ENCODE data around the gene SHE.
A peak's percentile ranks its signal among the peaks of the same experiment; 100 is the strongest.
"Not testable (repeated sequence)": the region's sequence is repeated elsewhere in the genome, so short reads cannot be mapped to it uniquely, and the experiment has no call there.

The SHE gene

DNA sequence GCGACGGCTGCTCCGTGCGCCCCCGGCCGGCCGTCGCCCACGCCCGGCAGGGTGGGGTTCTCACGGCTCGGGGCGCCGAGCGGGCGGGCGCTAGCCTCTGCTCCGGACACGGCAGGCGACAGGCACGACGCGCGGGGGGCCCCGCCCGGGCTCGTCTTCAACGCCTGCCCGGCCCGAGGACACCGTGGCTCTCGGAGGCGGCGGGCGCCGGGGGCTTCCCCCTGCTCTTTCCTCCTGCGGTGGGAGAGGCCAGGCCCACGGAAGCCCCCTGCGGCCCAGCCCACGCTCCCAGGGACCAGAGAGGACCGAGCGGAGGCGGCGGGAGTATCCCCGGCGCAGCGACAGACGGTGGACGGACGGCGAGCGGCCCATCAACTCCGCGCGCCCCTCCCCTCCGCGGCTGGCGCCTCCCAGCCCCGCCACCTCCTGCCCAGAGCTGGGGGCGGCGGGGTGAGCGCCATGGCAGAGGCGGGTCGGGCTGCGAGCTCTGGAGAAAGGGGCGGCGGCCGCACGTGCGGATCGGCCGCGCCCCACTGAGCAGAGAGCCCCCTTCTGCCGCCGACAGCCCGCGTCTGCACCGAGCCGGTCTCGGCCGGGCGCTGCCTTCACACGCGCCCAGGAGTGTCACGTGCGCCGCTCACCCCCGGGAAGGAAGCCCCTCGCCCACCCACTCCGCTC, at the start of gene SHE, which contains the start of gene TDRD10:
SHE (minus strand) TSS at position 347 of the 678 bp plus-strand sequence. CDS start 386 bp downstream, outside the sequence.
TDRD10 (plus strand) TSS at position 154 of the 678 bp plus-strand sequence. CDS start 4,685 bp downstream, outside the sequence.
- no peak for DNase-seq

- no peak for DNase-seq
Measured at GRCh38 chr1:154551474-154551873, 49.3 kb upstream of the SHE start.

DNA sequence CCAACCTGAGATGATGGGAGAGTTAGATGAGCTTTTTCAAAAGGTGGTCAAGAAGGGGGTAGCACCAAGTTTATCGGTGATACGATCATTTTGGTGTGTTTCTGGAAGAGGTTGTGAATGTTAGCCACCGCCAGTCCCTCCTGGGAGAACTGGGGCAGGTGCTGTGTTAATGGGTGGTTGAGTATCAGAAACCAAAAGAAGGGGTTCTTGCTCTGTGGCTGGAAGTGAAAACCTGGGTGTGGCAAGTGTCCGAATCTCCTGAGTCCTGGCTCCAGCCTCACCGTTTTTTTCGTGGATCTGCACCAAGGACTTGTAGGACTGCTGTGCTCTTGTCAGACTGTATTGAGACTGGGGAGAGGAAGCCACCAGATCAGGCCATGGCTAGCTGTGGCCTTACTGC, 48.4 kb upstream of the SHE start:
- DNase-seq = no peak

- no peak for DNase-seq
Measured at GRCh38 chr1:154550070-154550469, 47.9 kb upstream of the SHE start.

GRCh38 chr1:154549202-154549770, 47.1 kb upstream of the SHE start:
- DNase-seq = no peak

- no peak for DNase-seq
Measured at GRCh38 chr1:154548028-154548427, 45.8 kb upstream of the SHE start.

GRCh38 chr1:154547105-154547732, 45.0 kb upstream of the SHE start:
- DNase-seq = no peak

- DNase-seq = peak; percentile 74 to 81
Measured at GRCh38 chr1:154546264-154547063, 44.3 kb upstream of the SHE start.

DNA sequence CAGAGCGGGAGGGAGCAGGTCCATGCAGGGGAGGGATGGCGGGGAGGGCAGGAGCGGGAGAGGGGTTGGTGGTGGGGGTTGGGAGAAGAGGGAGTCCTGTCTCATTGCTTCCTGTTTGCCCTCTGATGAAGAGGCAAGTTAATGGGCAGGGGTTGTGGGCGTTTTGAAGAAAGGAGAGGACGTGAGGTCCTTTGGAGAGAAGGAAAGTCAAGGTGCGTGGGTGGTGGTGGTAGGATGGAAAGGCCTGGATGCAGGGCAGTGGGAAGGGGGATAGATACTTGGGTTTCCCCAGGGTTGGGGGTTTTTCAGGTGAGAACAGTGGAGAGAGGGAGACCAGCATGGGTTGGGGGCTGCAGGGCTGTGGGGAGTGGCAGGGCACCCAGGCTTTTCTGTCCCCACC, 39.0 kb upstream of the SHE start:
- no peak for DNase-seq

- no peak for DNase-seq
Measured at GRCh38 chr1:154539486-154540483, 37.6 kb upstream of the SHE start.

DNA sequence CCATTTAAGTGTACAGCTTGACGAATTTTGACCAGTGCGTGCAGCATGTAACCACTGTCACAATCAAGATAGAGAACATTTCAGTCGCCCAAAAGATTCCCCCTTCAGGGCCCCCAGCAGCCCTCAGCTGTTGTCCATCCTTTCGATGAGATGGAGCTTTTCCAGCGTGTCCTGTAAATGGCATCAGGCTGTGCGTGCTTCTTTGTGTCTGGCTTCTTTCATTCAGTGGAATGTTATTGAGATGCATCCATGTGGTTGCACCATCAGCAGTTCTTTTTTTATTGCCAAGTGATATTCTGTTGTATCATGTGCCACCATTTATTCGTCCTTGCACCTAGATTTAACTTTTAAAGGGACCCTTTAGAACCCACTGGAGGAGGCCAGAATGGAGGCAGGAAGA, 34.4 kb upstream of the SHE start:
- DNase-seq = no peak

GRCh38 chr1:154533952-154534844, 32.0 kb upstream of the SHE start:
- no peak for DNase-seq

- DNase-seq = not testable (repeated sequence)
Measured at GRCh38 chr1:154531950-154532349, 29.7 kb upstream of the SHE start.

GRCh38 chr1:154529308-154529707, 27.1 kb upstream of the SHE start:
- no peak for DNase-seq

DNA sequence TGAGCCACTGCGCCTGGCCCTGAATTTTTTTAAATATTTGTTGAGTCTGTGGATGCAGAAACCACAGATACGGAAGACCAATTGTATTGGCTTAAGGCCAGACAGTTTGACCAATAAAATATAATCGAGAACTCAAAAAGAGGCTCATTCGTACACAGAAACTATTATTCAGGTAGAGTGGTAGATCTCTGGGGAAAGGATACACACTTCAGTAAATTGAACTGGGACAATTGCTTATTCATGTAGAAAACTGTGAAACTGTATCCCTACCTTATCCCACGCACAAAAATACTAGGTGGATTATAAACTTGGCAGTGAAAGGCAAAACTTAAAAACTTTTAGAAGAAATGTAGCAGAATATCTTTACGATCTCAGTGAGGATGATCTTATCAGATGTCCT, 25.0 kb upstream of the SHE start:
- no peak for DNase-seq

GRCh38 chr1:154524881-154525280, 22.7 kb upstream of the SHE start:
- no peak for DNase-seq

- DNase-seq = no peak
Measured at GRCh38 chr1:154521695-154522094, 19.5 kb upstream of the SHE start.

GRCh38 chr1:154520333-154520732, 18.1 kb upstream of the SHE start:
- no peak for DNase-seq

- DNase-seq = no peak
Measured at GRCh38 chr1:154519591-154519991, 17.4 kb upstream of the SHE start.

DNA sequence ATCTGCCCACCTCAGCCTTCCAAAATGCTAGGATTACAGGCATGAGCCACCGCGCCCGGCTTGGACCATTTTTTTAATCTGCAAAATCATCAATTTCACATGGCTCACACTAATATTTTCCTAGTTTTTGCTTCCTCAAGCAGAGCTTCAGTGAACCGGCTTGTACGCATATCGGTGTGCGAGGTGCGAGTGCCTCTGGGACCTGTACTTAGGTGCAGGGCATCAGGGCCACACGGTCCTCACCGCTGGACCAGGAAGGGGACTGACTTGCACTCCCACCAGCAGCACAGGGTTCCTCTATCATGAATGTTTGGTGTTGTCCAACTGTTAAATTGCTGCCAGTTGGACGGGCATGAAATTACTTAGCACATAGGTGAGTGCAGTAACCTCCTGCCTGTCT, 15.4 kb upstream of the SHE start:
- no peak for DNase-seq

DNA sequence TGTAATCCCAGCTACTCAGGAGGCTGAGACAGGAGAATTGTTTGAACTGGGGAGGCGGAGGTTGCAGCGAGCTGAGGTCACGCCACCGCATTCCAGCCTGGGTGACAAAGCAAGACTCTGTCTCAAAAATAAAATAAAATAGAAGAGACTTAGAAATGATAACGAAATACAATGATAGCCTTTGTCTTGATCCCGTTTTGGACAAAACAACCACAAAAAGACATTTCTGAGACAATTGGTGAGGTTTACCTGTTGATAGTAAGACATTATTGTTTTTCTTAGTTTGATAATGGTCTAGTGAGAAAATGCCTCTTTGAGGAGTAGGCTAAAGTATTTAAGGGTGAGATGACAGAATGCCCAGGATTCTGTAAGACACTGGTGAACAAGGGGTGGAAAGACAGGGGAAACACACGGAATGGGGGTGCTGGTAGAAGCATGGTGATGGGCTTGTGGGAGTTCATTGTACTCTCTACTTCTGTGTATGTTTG, 11.9 kb upstream of the SHE start:
- DNase-seq = no peak
